H1 (cell line): ENCODE measurements around the gene BBS9. TPM values are rescaled to one million over a fixed set of nuclear protein-coding genes. Genes with fewer than 3 reads are reported as not detected.

Experiments
- CTCF ChIA-PET: fragments of 300-600 bp; sonication (Branson Sonifier 250); formaldehyde crosslinking; loops from one replicate; lab custom pipeline; 2021; ENCODE audit not compliant: partially characterized antibody; lab: Charles Lee
- POLR2A ChIA-PET: fragments of 300-600 bp; sonication (Branson Sonifier 250); formaldehyde crosslinking; loops from one replicate; lab custom pipeline; 2021; ENCODE audit warnings: inconsistent platforms; ENCODE audit not compliant: partially characterized antibody; lab: Charles Lee
- DNase-seq, 2 experiments: peaks; one replicate each; pipeline versions ENCODE4 v3.0.0 to v3.0.0-alpha.2; 2010 to 2022; ENCODE audit warnings: low spot score in 2 of 2, low read depth in 1 of 2, mixed read lengths in 1 of 2
- FAIRE-seq: peaks from 2 replicates; lab custom pipeline; 2011; peaks lifted over from hg19 to GRCh38; lab: Jason Lieb, UNC
- H2AFZ ChIP-seq: 2 replicates; pipeline ENCODE4 v1.8.1; 2012; ENCODE audit warnings: low read length, inconsistent platforms
- H2AK5ac ChIP-seq: 2 replicates; pipeline ENCODE4 v1.6.1; 2013; ENCODE audit warnings: low read depth, low read length
- H2BK120ac ChIP-seq: replicated peaks from 2 replicates; pipeline ENCODE3; 2013; ENCODE audit warnings: low read depth, low read length, inconsistent platforms
- H2BK12ac ChIP-seq: 2 replicates; pipeline ENCODE4 v1.6.1; 2013; ENCODE audit warnings: low read depth, low read length
- H2BK15ac ChIP-seq: 2 replicates; pipeline ENCODE4 v1.6.1; 2013; ENCODE audit warnings: low read length
- H2BK20ac ChIP-seq: 2 replicates; pipeline ENCODE4 v1.6.1; 2013; ENCODE audit warnings: low read length
- H2BK5ac ChIP-seq: 2 replicates; pipeline ENCODE4 v1.6.1; 2013; ENCODE audit warnings: low read depth, low read length
- H3K14ac ChIP-seq: 2 replicates; pipeline ENCODE4 v1.6.1; 2013; ENCODE audit warnings: inconsistent platforms; ENCODE audit not compliant: insufficient read length
- H3K18ac ChIP-seq: 2 replicates; pipeline ENCODE4 v1.6.1; 2013; ENCODE audit warnings: low read length; ENCODE audit errors: extremely low read depth
- H3K23ac ChIP-seq: 2 replicates; pipeline ENCODE4 v1.6.1; 2013; ENCODE audit warnings: inconsistent platforms; ENCODE audit not compliant: insufficient read length
- H3K23me2 ChIP-seq: 2 replicates; pipeline ENCODE4 v1.6.1; 2013; ENCODE audit warnings: low read depth, low read length
- H3K27ac ChIP-seq: 2 replicates; pipeline ENCODE4 v1.6.1; 2011; ENCODE audit warnings: low read depth, low read length, inconsistent platforms
- H3K27me3 ChIP-seq, 4 experiments: replicated peaks in 1 of 4; 1 replicate in 1 of 4; 2 replicates in 3 of 4; pipeline versions ENCODE4 v1.6.1 to v1.8.1; 2011 to 2013; ENCODE audit warnings: low read length in 3 of 4, mild to moderate bottlenecking in 3 of 4, inconsistent platforms in 2 of 4, mixed read lengths in 2 of 4, moderate library complexity in 1 of 4; ENCODE audit not compliant: control insufficient read depth in 3 of 4, insufficient read depth in 3 of 4; ENCODE audit errors: extremely low read depth in 1 of 4
- H3K36me3 ChIP-seq, 4 experiments: 2 replicates each; pipeline versions ENCODE4 v1.6.1 to v1.8.1; 2011 to 2013; ENCODE audit warnings: mild to moderate bottlenecking in 4 of 4, low read length in 3 of 4, moderate library complexity in 2 of 4, control low read depth in 1 of 4, inconsistent platforms in 1 of 4; ENCODE audit not compliant: insufficient read depth in 4 of 4, control insufficient read depth in 2 of 4
- H3K4ac ChIP-seq: replicated peaks from 2 replicates; pipeline ENCODE3; 2013; ENCODE audit warnings: low read length, low read depth, mixed read lengths, inconsistent platforms; ENCODE audit not compliant: insufficient read length
- H3K4me1 ChIP-seq, 4 experiments: replicated peaks in 1 of 4; 1 replicate in 1 of 4; 2 replicates in 3 of 4; pipeline versions ENCODE4 v1.6.1 to v1.8.1; 2011 to 2013; ENCODE audit warnings: low read length in 3 of 4, inconsistent platforms in 2 of 4, mixed read lengths in 1 of 4; ENCODE audit not compliant: insufficient read depth in 4 of 4, control insufficient read depth in 3 of 4
- H3K4me2 ChIP-seq, 2 experiments: 2 replicates each; pipeline versions ENCODE4 v1.6.1 to v1.8.1; 2011 to 2013; ENCODE audit warnings: low read depth in 2 of 2, low read length in 2 of 2, control low read depth in 1 of 2, inconsistent platforms in 1 of 2, mild to moderate bottlenecking in 1 of 2; ENCODE audit not compliant: insufficient read depth in 1 of 2
- H3K4me3 ChIP-seq, 4 experiments: fragments of 200-600, 300-600 bp in 1 of 4; sonication (generic), shearing (Covaris generic), sonication (Bioruptor Twin) in 1 of 4; 2 replicates each; pipeline versions ENCODE4 v1.5.1 to v1.8.1; 2011 to 2016; ENCODE audit warnings: low read length in 4 of 4, low read depth in 3 of 4, control low read depth in 2 of 4, inconsistent platforms in 2 of 4, mild to moderate bottlenecking in 2 of 4, mixed read lengths in 1 of 4, moderate library complexity in 1 of 4; ENCODE audit not compliant: insufficient read depth in 2 of 4; ENCODE audit errors: extremely low read depth in 1 of 4
- H3K56ac ChIP-seq: replicated peaks from 2 replicates; pipeline ENCODE3; 2013; ENCODE audit warnings: low read depth, mild to moderate bottlenecking, mixed read lengths, low read length, inconsistent platforms; ENCODE audit not compliant: insufficient read length
- H3K79me1 ChIP-seq: 2 replicates; pipeline ENCODE4 v1.6.1; 2013; ENCODE audit warnings: low read depth, low read length, control low read depth
- H3K79me2 ChIP-seq, 2 experiments: 2 replicates each; pipeline versions ENCODE4 v1.6.1 to v1.8.1; 2012 to 2013; ENCODE audit warnings: low read length in 2 of 2, mild to moderate bottlenecking in 2 of 2, inconsistent platforms in 1 of 2; ENCODE audit not compliant: insufficient read depth in 2 of 2, control insufficient read depth in 1 of 2
- H3K9ac ChIP-seq, 4 experiments: replicated peaks in 1 of 4; 1 replicate in 1 of 4; 2 replicates in 3 of 4; pipeline versions ENCODE4 v1.6.1 to v1.8.1; 2011 to 2013; ENCODE audit warnings: low read depth in 3 of 4, low read length in 3 of 4, control low read depth in 2 of 4, mild to moderate bottlenecking in 2 of 4, moderate library complexity in 2 of 4, inconsistent platforms in 1 of 4; ENCODE audit errors: extremely low read depth in 1 of 4
- H3K9me3 ChIP-seq, 2 experiments: 2 replicates each; pipeline versions ENCODE4 v1.6.1 to v1.8.1; 2012 to 2013; ENCODE audit warnings: mild to moderate bottlenecking in 2 of 2, moderate library complexity in 2 of 2, control low read depth in 1 of 2, inconsistent platforms in 1 of 2, low read depth in 1 of 2, low read length in 1 of 2, mixed read lengths in 1 of 2; ENCODE audit not compliant: insufficient read depth in 2 of 2
- H4K20me1 ChIP-seq, 2 experiments: replicated peaks in 1 of 2; 2 replicates each; pipeline versions ENCODE3 to v1.8.1; 2011 to 2013; ENCODE audit warnings: inconsistent platforms in 2 of 2, low read length in 2 of 2, mild to moderate bottlenecking in 1 of 2; ENCODE audit not compliant: insufficient read depth in 2 of 2, control insufficient read depth in 1 of 2
- H4K5ac ChIP-seq: 2 replicates; pipeline ENCODE4 v1.6.1; 2013; ENCODE audit warnings: low read length, low read depth, mixed read lengths, inconsistent platforms; ENCODE audit not compliant: insufficient read length
- H4K8ac ChIP-seq: 2 replicates; pipeline ENCODE4 v1.8.0; 2013; ENCODE audit warnings: mild to moderate bottlenecking, moderate library complexity, low read length, inconsistent platforms; ENCODE audit not compliant: insufficient read depth; ENCODE audit errors: extremely low read depth
- H4K91ac ChIP-seq: replicated peaks from 2 replicates; pipeline ENCODE3; 2013; ENCODE audit warnings: low read length, mixed read lengths, inconsistent platforms; ENCODE audit not compliant: insufficient read length
- BCL11A ChIP-seq, 2 experiments: IDR thresholded peaks; one replicate each; pipeline ENCODE4 v1.6.1; 2011; ENCODE audit warnings: low read depth in 2 of 2, low read length in 2 of 2, mild to moderate bottlenecking in 2 of 2
- CREB1 ChIP-seq: IDR thresholded peaks from 2 replicates; pipeline ENCODE4 v1.6.1; 2012; ENCODE audit warnings: inconsistent platforms
- NANOG ChIP-seq: IDR thresholded peaks from 2 replicates; pipeline ENCODE4 v1.6.1; 2011; ENCODE audit warnings: low read length, low read depth, mild to moderate bottlenecking, inconsistent platforms; ENCODE audit not compliant: insufficient read depth, poor library complexity, severe bottlenecking
- NRF1 ChIP-seq: IDR thresholded peaks from 2 replicates; pipeline ENCODE4 v1.6.1; 2011; ENCODE audit warnings: mild to moderate bottlenecking, low read depth, low read length, improper control_type of control experiment
- POLR2A ChIP-seq, 2 experiments: IDR thresholded peaks; 1 replicate in 1 of 2; 2 replicates in 1 of 2; pipeline ENCODE4 v1.6.1; 2011; ENCODE audit warnings: low read depth in 2 of 2, low read length in 2 of 2, mild to moderate bottlenecking in 2 of 2; ENCODE audit errors: control extremely low read depth in 1 of 2
- POLR2AphosphoS5 ChIP-seq: IDR thresholded peaks from 2 replicates; pipeline ENCODE4 v1.6.1; 2011; ENCODE audit warnings: low read depth, low read length
- SAP30 ChIP-seq: fragments of 300-600 bp; sonication (generic); IDR thresholded peaks from 2 replicates; pipeline ENCODE4 v1.7.1; 2012; ENCODE audit warnings: low read length, moderate library complexity, mild to moderate bottlenecking, inconsistent platforms; ENCODE audit not compliant: insufficient read depth, insufficient replicate concordance
- SP1 ChIP-seq: IDR thresholded peaks from 2 replicates; pipeline ENCODE4 v1.6.1; 2011; ENCODE audit warnings: low read depth, low read length
- SUZ12 ChIP-seq: fragments of 200-600 bp; sonication (generic); IDR thresholded peaks from 2 replicates; pipeline ENCODE4 v1.6.1; 2012; ENCODE audit warnings: mild to moderate bottlenecking, inconsistent platforms, low read length, moderate library complexity, mixed read lengths
- TAF7 ChIP-seq: optimal IDR thresholded peaks from 2 replicates; pipeline ENCODE3; 2011; ENCODE audit warnings: low read depth, mild to moderate bottlenecking, inconsistent platforms, low read length, moderate library complexity, borderline replicate concordance
- WGBS, 2 experiments: shearing (Covaris generic) in 1 of 2; methylation state at CpG; one replicate each; pipeline versions ENCODE4 v1.1.6 to v1.1.7; 2013 to 2015; ENCODE audit warnings: low lambda C conversion rate in 2 of 2, mixed read lengths in 2 of 2, inconsistent platforms in 1 of 2, low coverage in 1 of 2, missing lambda C conversion rate in 1 of 2; ENCODE audit not compliant: insufficient replicate concordance in 2 of 2, insufficient coverage in 1 of 2, insufficient read length in 1 of 2; ENCODE audit errors: extremely low coverage in 1 of 2, missing lambda C conversion rate in 1 of 2; 5-methylcytosine and 5-hydroxymethylcytosine counted together
- polyA plus RNA-seq, 7 experiments: library from polyadenylated mRNA; depleted of rRNA in 3 of 7; stranded (reverse) in 5 of 7; unstranded in 2 of 7; fragments of >200 nt in 5 of 7; fragments of 200-250 nt in 2 of 7; gene quantifications; 1 replicate in 5 of 7; 2 replicates in 1 of 7; 4 replicates in 1 of 7; pipeline versions ENCODE4 v1.2.1 to v1.2.3, GENCODE V29; 2011 to 2013; ENCODE audit warnings: missing spikeins in 2 of 7, mixed read lengths in 2 of 7
- total RNA-seq: library from RNA; stranded (reverse); fragmentation: NEBNext Ultra II Directional; extraction: Animal tissue kit (Norgen Biotek cat#: 25700); gene quantifications from 2 replicates; pipeline ENCODE4 v1.2.1, GENCODE V29; 2021
- TF ChIP-seq, protein P1 (sequence below), 3 experiments: IDR thresholded peaks; 1 replicate in 2 of 3; 2 replicates in 1 of 3; pipeline versions ENCODE4 v1.5.1 to v1.6.1; 2011; ENCODE audit warnings: low read length in 3 of 3, mild to moderate bottlenecking in 3 of 3, inconsistent platforms in 2 of 3, low read depth in 1 of 3, moderate library complexity in 1 of 3; ENCODE audit not compliant: insufficient read depth in 1 of 3; ENCODE audit errors: control extremely low read depth in 1 of 3

BBS9 gene
- total and polyA plus RNA-seq, 2 of the 8 experiments (the other 6 are each of a cell fraction or from before 2014, with no cell fraction given), result 22.3 to 37.0 TPM

DNA sequence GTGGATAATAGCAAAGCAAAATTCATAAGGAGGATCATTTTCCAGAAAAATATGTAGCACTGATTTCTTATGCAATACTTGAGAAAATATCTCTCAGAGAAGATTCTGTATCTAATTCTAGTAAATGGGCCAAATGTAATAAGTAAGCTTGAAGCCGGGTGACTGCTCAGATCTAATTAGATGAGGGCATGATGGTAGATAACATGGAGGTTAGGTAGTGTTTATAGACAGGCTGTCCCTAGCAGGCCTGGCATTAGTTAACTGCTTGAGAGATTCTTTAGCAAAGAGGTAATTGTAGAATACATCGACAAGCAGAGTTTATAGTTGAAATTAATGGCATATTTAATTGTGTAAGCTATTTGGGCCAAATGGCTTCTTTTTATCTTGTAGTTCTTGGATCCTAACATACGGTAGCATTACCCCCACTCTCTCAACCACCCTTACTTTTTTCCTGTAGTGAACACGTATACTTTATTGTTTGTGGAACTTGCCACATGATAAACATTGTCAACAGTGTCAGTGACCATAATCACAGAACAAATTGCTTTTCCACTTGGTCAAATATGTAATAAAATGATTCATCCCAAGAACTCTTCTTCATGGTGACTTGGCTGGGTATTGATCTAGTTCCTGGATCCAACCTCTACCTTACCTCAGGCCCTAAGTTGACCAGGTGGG, 343.1 kb downstream of the BBS9 start:
- Histone ChIP-seq H2BK20ac (no peak overlapping the region), H2BK15ac (no peak overlapping the region), H3K79me1 (no peaks in the 10 kb centered on the region), H2AK5ac (no peak overlapping the region), H4K91ac (no peak overlapping the region), H3K36me3 (no peaks in the 10 kb centered on the region), H2BK120ac (no peak overlapping the region), H3K23me2 (no peaks in the 10 kb centered on the region), H4K8ac (no peak overlapping the region), H3K4ac (no peak overlapping the region), H3K9me3 (no peaks in the 10 kb centered on the region), H2BK12ac (no peak overlapping the region), H3K56ac (no peak overlapping the region), H4K5ac (no peak overlapping the region), H3K27ac (no peak overlapping the region), H3K14ac (no peak overlapping the region), H2BK5ac (no peak overlapping the region), H3K4me3 (no peak overlapping the region), H3K9ac (no peak overlapping the region), H3K4me1 (peaks cover 0 to 4% (median 0%) of the 10 kb centered on the region in 4 experiments; a peak in 2 of 7 replicates), H3K4me2 (no peak overlapping the region), H3K79me2 (no peaks in the 10 kb centered on the region), H4K20me1 (no peaks in the 10 kb centered on the region), H2AFZ (no peak overlapping the region), H3K18ac (no peak overlapping the region), H3K27me3 (no peaks in the 10 kb centered on the region), H3K23ac (no peak overlapping the region)
- no peak for FAIRE-seq
- ChIA-PET POLR2A (no interaction called here), CTCF (interaction anchor here (2.3 to 3.3 kb wide), 2 partner anchors 13 kb away, joined by 8 to 13 read pairs; no protein-coding TSS in a partner anchor)
- WGBS, 2 experiments, result 86% methylated on average over 4 of the region's 4 CpGs; no CpG with 5 or more reads in 1 of the 2 experiments
- DNase-seq, result no peak
- no peak for TF ChIP-seq SAP30
- TF ChIP-seq TAF7, result no peak
- TF ChIP-seq, protein P1, sequence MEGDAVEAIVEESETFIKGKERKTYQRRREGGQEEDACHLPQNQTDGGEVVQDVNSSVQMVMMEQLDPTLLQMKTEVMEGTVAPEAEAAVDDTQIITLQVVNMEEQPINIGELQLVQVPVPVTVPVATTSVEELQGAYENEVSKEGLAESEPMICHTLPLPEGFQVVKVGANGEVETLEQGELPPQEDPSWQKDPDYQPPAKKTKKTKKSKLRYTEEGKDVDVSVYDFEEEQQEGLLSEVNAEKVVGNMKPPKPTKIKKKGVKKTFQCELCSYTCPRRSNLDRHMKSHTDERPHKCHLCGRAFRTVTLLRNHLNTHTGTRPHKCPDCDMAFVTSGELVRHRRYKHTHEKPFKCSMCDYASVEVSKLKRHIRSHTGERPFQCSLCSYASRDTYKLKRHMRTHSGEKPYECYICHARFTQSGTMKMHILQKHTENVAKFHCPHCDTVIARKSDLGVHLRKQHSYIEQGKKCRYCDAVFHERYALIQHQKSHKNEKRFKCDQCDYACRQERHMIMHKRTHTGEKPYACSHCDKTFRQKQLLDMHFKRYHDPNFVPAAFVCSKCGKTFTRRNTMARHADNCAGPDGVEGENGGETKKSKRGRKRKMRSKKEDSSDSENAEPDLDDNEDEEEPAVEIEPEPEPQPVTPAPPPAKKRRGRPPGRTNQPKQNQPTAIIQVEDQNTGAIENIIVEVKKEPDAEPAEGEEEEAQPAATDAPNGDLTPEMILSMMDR (IDR thresholded peaks at IDR 0.05; ENCODE audit: control extremely low read depth in 1 of 3, insufficient read depth in 1 of 3, low read depth in 1 of 3, low read length in 3 of 3), result no peak
- TF ChIP-seq BCL11A (IDR thresholded peaks at IDR 0.05; ENCODE audit: low read depth in 2 of 2, low read length in 2 of 2), result no peak
- no peak for TF ChIP-seq CREB1
- no peak for TF ChIP-seq POLR2A (IDR thresholded peaks at IDR 0.05; ENCODE audit: control extremely low read depth in 1 of 2, low read depth in 2 of 2, low read length in 2 of 2)
- no peak for TF ChIP-seq POLR2AphosphoS5
- TF ChIP-seq SUZ12, result no peak
- no peak for TF ChIP-seq SP1
- no peak for TF ChIP-seq NRF1
- TF ChIP-seq NANOG, result no peak
